Stimulated activated effector memory CD8-positive, alpha-beta T cell treated with anti-CD3 and anti-CD28 coated beads, Interleukin-12 subunit alpha, Interleukin-12 subunit beta, amount 100 ng/mL, for 72 hours (primary cell): Measurements from ENCODE around the gene TEX54.
"Not testable (repeated sequence)": the region's sequence is repeated elsewhere in the genome, so short reads cannot be mapped to it uniquely, and the experiment has no call there.

Experiments
- ATAC-seq: fragments of 150-1000 bp; cut with Tn5 transposase; 2 replicates; pipeline ENCODE4 v1.10.0; 2021
- DNase-seq, 2 donors: peaks; one replicate each; pipeline ENCODE4 v3.0.0; 2021 to 2022; ENCODE audit warnings: low spot score in 2 of 2
- H3K27ac Mint-ChIP-seq: one replicate; pipeline ENCODE4 v1.8.0; 2022; ENCODE audit warnings: mild to moderate bottlenecking, mixed read lengths
- H3K36me3 Mint-ChIP-seq: one replicate; pipeline ENCODE4 v1.8.0; 2022; ENCODE audit warnings: mild to moderate bottlenecking, mixed read lengths
- H3K4me1 Mint-ChIP-seq: one replicate; pipeline ENCODE4 v1.8.0; 2022; ENCODE audit warnings: mixed read lengths
- H3K4me3 Mint-ChIP-seq: one replicate; pipeline ENCODE4 v1.8.0; 2022; ENCODE audit warnings: mild to moderate bottlenecking, mixed read lengths
- H3K9me3 Mint-ChIP-seq: one replicate; pipeline ENCODE4 v1.8.0; 2022; ENCODE audit warnings: mixed read lengths

Gene TEX54

GRCh38 chr11:62860835-62861563 lies 28.4 kb upstream of the TEX54 start:
- ATAC-seq (peak; percentile 59), DNase-seq (no peak)
- Mint-ChIP-seq H3K4me3 (no peak overlapping the region), H3K27ac (no peak overlapping the region), H3K9me3 (no peaks in the 10 kb centered on the region), H3K4me1 (peaks cover 20% of the 10 kb centered on the region), H3K36me3 (peaks cover 16% of the 10 kb centered on the region)

DNA sequence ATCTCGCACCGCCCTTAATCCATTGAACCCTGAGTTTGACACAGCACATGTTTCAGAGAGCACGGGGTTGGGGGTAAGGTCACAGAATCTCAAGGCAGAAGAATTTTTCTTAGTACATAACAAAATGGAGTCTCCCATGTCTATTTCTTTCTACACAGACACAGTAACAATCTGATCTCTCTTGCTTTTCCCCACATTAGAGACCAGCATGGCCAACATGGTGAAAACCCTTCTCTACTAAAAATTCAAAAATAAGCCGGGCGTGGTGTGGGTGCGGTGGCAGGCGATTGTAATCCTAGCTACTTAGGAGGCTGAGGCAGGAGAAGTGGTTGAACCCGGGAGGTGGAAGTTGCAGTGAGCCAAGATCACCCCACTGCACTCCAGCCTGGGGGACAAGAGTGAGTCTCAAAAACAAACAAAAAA lies 26.7 kb upstream of the TEX54 start:
- H3K9me3 Mint-ChIP-seq, DNase-seq, ATAC-seq, H3K4me3 Mint-ChIP-seq: not testable (repeated sequence)
- H3K36me3 Mint-ChIP-seq = peaks cover 33% of the 10 kb centered on the region
- peak overlapping the region; percentile 77 for H3K27ac Mint-ChIP-seq
- H3K4me1 Mint-ChIP-seq = peaks cover 34% of the 10 kb centered on the region

DNA sequence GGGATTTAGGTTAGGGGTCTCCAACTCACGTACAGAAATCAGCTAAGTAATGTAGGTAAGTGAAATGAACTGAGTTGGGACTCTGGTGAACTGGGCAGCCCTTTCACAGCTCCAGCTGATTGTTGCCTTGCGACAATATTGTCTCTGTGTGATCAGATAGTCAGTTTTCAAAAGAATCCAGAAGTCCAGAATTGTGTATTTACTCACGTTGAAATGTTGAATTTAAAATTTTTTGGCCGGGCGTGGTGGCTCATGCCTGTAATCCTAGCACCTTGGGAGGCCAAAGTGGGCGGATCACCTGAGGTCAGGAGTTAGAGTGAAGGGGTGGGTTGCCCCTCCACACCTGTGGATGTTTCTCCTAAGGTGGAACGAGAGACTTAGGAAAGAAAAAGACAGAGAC lies 25.6 kb upstream of the TEX54 start:
- peaks cover 45% of the 10 kb centered on the region for H3K4me1 Mint-ChIP-seq

GRCh38 chr11:62857541-62857982 lies 24.9 kb upstream of the TEX54 start:
- no peak for DNase-seq
- peaks cover 51% of the 10 kb centered on the region for H3K4me1 Mint-ChIP-seq
- H3K4me3 Mint-ChIP-seq = peak overlapping the region; percentile 94
- peaks cover 50% of the 10 kb centered on the region for H3K36me3 Mint-ChIP-seq
- H3K9me3 Mint-ChIP-seq = no peaks in the 10 kb centered on the region
- no peak for ATAC-seq
- peak overlapping the region; percentile 54 for H3K27ac Mint-ChIP-seq

More for the DNA sequence above, 25.6 kb upstream of the TEX54 start:
- ATAC-seq (no peak), DNase-seq (no peak)
- no peaks in the 10 kb centered on the region for H3K9me3 Mint-ChIP-seq
- peaks cover 44% of the 10 kb centered on the region for H3K36me3 Mint-ChIP-seq
- H3K27ac Mint-ChIP-seq = peak overlapping the region; percentile 3
- peak overlapping the region; percentile 94 for H3K4me3 Mint-ChIP-seq

DNA sequence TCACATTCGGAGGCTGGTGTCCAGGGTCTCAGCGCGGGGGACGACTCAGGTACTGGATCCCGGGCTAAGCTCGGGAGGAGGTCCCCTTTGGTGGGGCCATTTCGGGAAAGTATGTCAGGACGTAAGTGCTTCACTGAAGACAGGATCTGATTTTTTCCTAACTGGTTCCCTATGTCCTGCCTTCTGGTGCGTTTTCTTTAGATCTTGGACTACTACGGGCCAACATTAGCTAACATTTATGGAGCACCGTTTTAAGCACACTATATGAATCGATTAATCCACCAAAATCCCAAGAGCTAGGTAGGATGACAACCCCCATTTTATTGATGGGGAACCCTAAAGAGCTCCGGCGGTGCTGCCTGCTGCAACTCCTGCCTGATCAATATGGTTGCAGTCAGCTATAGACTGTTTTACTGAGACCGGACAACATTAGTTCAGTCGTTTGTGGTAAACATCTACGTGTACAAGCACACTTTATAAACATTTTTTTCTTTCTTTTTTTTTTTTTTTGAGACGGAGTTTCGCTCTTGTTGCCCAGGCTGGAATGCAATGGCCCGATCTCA lies 23.8 kb upstream of the TEX54 start:
- Mint-ChIP-seq H3K4me3 (peak overlapping the region; percentile 94), H3K27ac (peak overlapping the region; percentile 98), H3K36me3 (peaks cover 62% of the 10 kb centered on the region), H3K4me1 (peaks cover 60% of the 10 kb centered on the region), H3K9me3 (no peaks in the 10 kb centered on the region)
- ATAC-seq (no peak), DNase-seq (no peak)

DNA sequence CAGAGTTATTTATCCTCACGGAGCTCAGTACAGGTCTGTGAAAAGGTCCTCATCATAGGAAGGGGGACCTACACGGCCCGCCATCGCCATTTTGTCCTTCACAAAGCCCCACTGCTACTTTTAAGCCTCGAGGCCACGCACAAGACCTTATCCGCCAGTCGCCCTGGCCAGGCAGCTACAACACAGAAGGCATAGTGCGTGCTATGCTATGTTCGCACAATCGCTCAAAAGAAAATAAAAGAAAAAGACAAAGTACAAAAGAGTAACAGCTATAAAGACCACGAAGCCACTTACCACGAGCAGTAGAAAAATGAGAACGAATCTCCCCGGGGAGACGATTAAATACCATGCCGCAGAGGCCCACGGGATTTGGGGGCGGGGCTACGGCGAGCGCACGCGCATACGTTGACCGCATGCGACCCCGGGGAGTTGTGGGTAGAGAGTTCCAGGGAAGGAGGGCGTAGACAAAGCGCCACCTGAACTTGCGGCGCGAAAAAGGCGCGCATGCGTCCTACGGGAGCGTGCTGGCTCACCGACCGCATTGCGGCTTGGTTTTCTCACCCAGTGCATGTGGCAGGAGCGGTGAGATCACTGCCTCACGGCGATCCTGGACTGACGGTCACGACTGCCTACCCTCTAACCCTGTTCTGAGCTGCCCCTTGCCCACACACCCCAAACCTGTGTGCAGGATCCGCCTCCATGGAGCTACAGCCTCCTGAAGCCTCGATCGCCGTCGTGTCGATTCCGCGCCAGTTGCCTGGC lies 23.1 kb upstream of the TEX54 start:
- H3K4me3 Mint-ChIP-seq = peak overlapping the region; percentile 94
- H3K9me3 Mint-ChIP-seq = no peaks in the 10 kb centered on the region
- peaks cover 54% of the 10 kb centered on the region for H3K4me1 Mint-ChIP-seq
- H3K36me3 Mint-ChIP-seq = peaks cover 68% of the 10 kb centered on the region
- peak; percentile 85 for ATAC-seq
- peak; percentile 99 to 100 for DNase-seq
- peak overlapping the region; percentile 98 for H3K27ac Mint-ChIP-seq

- no peak for DNase-seq
- Mint-ChIP-seq H3K4me1 (peaks cover 56% of the 10 kb centered on the region), H3K27ac (peak overlapping the region; percentile 98), H3K36me3 (peaks cover 76% of the 10 kb centered on the region), H3K9me3 (no peaks in the 10 kb centered on the region), H3K4me3 (peak overlapping the region; percentile 94)
- no peak for ATAC-seq
These were observed 22.4 kb upstream of the TEX54 start for GRCh38 chr11:62854825-62855570.

DNA sequence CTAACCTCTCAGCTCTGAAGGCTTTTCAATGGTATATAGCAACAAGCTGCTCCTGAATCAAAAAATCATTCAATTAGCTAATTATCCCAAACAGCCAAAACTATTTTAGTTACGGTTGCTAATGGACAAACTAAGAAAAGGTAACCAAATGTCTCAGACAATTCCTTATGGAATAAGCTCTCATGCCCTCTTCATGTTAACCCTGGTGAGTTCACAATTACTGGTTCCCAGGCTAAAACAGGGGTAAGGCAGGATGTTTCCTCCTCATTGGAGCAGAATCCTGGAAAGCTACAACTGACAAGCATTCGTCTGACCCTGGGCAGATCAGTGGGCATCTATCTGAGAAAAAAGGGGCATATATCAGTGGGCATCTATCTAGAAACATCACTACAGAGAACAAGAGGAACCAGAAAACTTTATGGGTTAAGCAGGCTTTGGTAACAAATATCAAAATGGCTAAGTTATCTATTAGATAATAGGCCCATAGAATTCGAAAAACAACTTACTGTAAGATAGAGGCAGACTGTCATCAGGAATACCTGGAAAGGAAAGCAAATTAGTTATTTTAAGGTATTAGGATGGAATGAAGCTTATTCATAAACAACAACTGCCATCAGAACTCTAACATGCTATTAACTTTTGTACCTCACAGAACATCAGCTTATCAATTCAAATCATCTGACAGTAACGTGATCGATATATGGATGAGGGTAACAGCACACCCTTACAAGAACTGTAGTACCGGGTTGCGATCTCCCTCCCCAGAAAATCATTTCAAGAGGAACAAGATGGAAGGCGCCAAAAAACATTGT lies 21.6 kb upstream of the TEX54 start:
- Mint-ChIP-seq H3K27ac (peak overlapping the region; percentile 98), H3K36me3 (peaks cover 79% of the 10 kb centered on the region), H3K4me1 (peaks cover 53% of the 10 kb centered on the region), H3K9me3 (no peaks in the 10 kb centered on the region), H3K4me3 (peak overlapping the region; percentile 94)
- DNase-seq = no peak
- ATAC-seq = no peak

DNA sequence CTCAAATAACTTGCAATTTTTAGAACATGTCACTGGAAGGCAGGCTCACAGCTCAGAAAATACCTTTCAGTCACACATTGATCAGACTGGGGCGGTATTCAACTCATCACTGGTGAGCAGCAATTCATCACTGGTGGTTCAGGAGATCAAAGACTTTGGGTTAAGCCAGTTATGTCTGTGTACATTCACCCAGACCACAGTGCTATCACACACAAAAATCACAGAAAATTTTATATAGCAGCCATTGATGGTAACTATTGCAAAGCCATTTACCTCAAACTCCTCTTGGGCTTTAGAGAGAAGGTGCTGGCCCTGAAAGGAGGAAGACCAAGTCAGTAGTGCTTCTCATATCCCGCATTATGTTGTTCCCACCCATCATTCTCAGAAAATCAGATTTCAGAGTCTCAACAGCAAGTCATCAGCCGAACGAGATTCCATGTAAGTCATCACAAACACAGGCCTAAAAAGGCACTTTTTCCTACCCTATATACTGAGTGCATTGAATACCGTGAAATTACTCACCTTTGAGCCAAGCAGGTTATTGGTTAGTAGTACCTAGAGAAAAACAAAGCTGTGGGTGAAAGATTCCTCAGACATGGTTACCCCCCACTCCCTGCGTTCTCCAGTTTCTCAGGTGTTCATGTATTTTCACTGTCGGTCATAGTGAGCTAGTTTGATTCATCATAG lies 20.8 kb upstream of the TEX54 start:
- H3K4me3 Mint-ChIP-seq = peak overlapping the region; percentile 94
- ATAC-seq = peak; percentile 46
- no peaks in the 10 kb centered on the region for H3K9me3 Mint-ChIP-seq
- peak overlapping the region; percentile 98 for H3K27ac Mint-ChIP-seq
- H3K4me1 Mint-ChIP-seq = peaks cover 53% of the 10 kb centered on the region
- no peak for DNase-seq
- peaks cover 79% of the 10 kb centered on the region for H3K36me3 Mint-ChIP-seq

- H3K4me1 Mint-ChIP-seq = peaks cover 53% of the 10 kb centered on the region
These were observed 20.0 kb upstream of the TEX54 start for GRCh38 chr11:62852523-62853188.

GRCh38 chr11:62851807-62852522 lies 19.3 kb upstream of the TEX54 start:
- ATAC-seq (no peak), DNase-seq (no peak)
- Mint-ChIP-seq H3K36me3 (peaks cover 70% of the 10 kb centered on the region), H3K4me3 (peak overlapping the region; percentile 94), H3K9me3 (no peaks in the 10 kb centered on the region), H3K27ac (peak overlapping the region; percentile 98), H3K4me1 (peaks cover 53% of the 10 kb centered on the region)

More at GRCh38 chr11:62852523-62853188, 20.0 kb upstream of the TEX54 start:
- Mint-ChIP-seq H3K27ac (peak overlapping the region; percentile 98), H3K36me3 (peaks cover 77% of the 10 kb centered on the region), H3K4me3 (peak overlapping the region; percentile 94), H3K9me3 (no peaks in the 10 kb centered on the region)
- ATAC-seq (no peak), DNase-seq (no peak)

- Mint-ChIP-seq H3K27ac (peak overlapping the region; percentile 98), H3K9me3 (no peaks in the 10 kb centered on the region), H3K36me3 (peaks cover 65% of the 10 kb centered on the region), H3K4me1 (peaks cover 51% of the 10 kb centered on the region), H3K4me3 (peak overlapping the region; percentile 94)
- ATAC-seq (peak; percentile 3), DNase-seq (no peak)
These were observed 18.5 kb upstream of the TEX54 start for GRCh38 chr11:62850911-62851806.
